HCT116 (cell line): Measurements from ENCODE around the gene NAPA.

Experiments used
- CTCF ChIP-seq, 3 experiments: fragments of 200-600 bp in 1 of 3; sonication (generic) in 1 of 3; IDR thresholded peaks in 2 of 3; conservative IDR thresholded peaks in 1 of 3; 2 replicates each; pipeline ENCODE4 v1.5.1; 2012 to 2017; ENCODE audit warnings: low read depth in 2 of 3, low read length in 2 of 3, antibody characterized with exemption in 1 of 3, borderline replicate concordance in 1 of 3, control low read depth in 1 of 3, mild to moderate bottlenecking in 1 of 3, mixed read lengths in 1 of 3, mixed run types in 1 of 3, moderate library complexity in 1 of 3; ENCODE audit not compliant: insufficient read depth in 1 of 3
- EZH2 ChIP-seq: fragments of 200-600 bp; sonication (generic); IDR thresholded peaks from 2 replicates; pipeline ENCODE4 v1.6.1; 2017; ENCODE audit warnings: antibody characterized with exemption, mixed run types
- JUND ChIP-seq: IDR thresholded peaks from 2 replicates; pipeline ENCODE4 v1.6.1; 2012
- POLR2A ChIP-seq: IDR thresholded peaks from 2 replicates; pipeline ENCODE4 v1.7.0; 2011; ENCODE audit warnings: borderline replicate concordance; ENCODE audit not compliant: insufficient read depth, insufficient read length; ENCODE audit errors: extremely low read depth

GRCh38 chr19:47503130-47503825 lies 11.6 kb downstream of the NAPA start:
- TF ChIP-seq POLR2A: no peak
- TF ChIP-seq EZH2: no peak
- no peak for TF ChIP-seq CTCF (IDR thresholded peaks at IDR 0.05 in 2 of 3, conservative IDR thresholded peaks at IDR 0.05 in 1 of 3; ENCODE audit: borderline replicate concordance in 1 of 3, insufficient read depth in 1 of 3, low read depth in 2 of 3, low read length in 2 of 3)
- no peak for TF ChIP-seq JUND
